ENCODE measurements around the gene TTC24.
"Not testable (repeated sequence)": the region's sequence is repeated elsewhere in the genome, so short reads cannot be mapped to it uniquely, and the experiment has no call there.

TTC24 gene

GRCh38 chr1:156590326-156591180 is 11.0 kb downstream of the TTC24 start:
- DNase-seq, result no peak

DNA sequence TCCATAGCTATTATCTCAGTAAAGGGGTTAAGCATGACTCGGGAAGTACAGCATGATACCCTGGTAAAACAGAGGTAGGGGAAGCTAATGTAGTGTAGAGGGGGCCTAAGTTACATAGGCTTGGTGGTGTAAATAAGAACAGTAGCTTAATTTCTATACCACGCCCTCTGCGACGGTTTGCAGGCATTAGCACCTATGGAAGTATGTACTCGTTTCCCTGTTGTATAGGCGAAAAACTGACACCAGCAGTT is 11.6 kb downstream of the TTC24 start:
- no peak for DNase-seq

GRCh38 chr1:156591432-156592157 is 12.1 kb downstream of the TTC24 start, which contains the start of gene NAXE:
Gene NAXE, plus strand, starts transcription at chr1:156591776. Its CDS starts 29 bp downstream, at chr1:156591805.
- peak; percentile 84 for DNase-seq

DNA sequence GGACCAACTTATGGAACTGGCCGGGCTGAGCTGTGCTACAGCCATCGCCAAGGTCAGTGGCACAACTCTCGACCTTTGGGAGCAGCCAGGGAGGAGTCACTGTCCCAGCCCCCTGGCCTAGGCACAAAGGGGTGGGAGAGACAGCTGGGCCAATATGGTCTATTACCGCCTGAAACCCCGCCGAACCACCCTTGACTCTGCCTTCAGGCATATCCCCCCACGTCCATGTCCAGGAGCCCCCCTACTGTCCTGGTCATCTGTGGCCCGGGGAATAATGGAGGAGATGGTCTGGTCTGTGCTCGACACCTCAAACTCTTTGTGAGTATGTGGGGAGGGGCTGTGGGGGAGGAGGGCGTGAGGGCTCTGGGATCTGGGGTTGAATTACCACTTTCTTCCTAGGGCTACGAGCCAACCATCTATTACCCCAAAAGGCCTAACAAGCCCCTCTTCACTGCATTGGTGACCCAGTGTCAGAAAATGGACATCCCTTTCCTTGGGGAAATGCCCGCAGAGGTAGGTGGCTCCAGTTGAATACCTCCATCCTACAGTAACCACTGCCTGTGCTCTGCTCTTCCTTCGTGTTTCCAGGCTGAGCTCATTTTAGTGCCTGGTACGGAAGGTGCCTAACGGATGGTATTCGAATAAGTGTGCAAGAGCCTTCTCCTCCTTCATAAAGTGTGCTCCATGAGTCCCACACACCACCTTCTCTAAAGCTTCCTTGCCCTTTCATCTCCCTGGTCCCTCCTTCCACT is 12.8 kb downstream of the TTC24 start:
- no peak for DNase-seq

- no peak for DNase-seq
These were observed 13.6 kb downstream of the TTC24 start for GRCh38 chr1:156592910-156593660.

DNA sequence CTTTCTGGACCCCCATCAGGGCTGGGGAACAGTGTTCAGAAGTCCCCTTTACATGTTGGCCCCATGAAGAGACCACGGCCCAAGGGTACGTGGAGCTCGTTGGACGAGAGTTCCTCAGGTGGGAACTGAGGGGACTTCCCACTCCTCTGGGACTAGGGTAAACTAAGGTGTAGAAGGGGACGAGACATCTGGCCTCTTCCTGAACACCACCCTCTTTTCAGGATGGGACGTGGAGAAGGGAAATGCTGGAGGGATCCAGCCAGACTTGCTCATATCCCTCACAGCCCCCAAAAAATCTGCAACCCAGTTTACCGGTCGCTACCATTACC is 14.1 kb downstream of the TTC24 start:
- DNase-seq, result no peak

DNA sequence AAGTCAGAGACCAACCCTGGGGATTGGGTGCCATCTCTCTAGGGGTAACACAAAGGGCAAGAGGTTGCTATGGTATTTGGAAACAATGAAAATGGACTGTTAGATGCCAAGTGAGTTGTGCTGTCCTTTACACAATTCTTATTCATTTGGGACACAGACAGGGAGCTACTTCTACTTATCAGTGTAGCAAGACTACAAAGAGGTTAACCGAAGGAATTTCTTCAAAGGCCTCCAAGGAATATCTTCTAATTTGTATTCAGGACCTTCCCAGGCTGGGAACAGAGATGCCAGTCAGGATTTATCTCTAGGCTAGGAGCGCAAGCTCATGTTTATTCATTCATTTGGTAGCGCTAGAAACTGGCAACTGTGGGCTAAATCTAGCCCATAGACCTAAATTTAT is 14.7 kb downstream of the TTC24 start:
- no peak for DNase-seq

DNA sequence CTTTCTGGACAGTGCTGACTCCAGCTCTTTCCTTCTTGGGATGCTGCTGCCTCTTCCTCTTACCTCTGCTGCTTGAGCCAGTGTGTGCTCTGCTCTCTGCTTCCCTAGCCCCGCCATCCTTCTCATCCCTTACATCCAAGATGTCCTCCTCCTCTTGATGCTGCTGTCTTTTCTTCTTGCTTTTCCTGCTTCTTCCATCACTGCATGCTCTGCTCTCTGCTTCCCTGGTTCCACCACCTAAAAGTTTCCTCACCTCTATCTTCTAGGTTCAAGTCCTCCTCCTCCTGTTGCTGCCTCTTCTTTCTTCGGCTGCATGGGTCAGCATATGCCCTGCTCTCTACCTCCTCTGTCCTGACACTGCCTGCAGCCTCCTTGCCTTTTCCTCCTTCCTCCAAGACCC is 15.5 kb downstream of the TTC24 start:
- DNase-seq, result no peak

DNA sequence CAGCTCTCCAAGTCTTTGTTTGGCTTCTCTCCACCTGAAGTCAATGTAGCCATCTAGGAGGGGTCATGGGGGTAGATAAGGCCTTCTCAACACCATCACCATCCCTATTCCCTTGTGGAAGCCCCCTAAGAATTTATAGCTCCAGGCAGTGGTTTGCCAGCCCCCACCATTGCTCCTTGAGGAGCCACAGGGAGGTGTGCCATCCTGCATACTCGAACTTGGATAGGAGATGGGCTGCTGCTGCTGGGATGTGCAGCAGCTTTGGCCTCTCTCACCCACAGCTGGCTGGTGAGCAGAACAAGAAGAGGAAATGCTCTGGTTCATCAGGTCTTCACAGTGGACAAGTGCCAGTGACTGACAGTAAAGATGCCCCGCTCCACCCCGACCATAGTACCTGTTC is 16.9 kb downstream of the TTC24 start:
- no peak for DNase-seq

DNA sequence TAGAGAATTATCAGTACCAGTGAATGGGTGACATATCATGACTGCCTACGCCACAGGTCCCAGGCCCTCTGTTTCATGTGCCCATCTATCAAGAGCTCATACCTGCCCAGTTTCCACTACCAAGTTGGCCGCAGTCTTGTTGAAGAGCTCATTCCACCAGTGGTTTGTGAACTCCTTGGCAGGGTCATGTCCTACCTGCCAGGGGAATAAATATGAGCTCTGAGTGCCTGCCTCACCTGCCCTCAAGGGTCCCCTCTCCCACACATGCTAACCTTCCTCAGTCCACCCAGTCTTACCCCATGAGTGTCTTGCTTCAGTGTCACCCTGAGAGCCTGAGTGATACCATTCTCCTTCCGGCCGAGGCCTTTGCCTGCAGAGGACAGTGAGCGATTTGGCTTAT is 18.6 kb downstream of the TTC24 start:
- DNase-seq, result no peak

DNA sequence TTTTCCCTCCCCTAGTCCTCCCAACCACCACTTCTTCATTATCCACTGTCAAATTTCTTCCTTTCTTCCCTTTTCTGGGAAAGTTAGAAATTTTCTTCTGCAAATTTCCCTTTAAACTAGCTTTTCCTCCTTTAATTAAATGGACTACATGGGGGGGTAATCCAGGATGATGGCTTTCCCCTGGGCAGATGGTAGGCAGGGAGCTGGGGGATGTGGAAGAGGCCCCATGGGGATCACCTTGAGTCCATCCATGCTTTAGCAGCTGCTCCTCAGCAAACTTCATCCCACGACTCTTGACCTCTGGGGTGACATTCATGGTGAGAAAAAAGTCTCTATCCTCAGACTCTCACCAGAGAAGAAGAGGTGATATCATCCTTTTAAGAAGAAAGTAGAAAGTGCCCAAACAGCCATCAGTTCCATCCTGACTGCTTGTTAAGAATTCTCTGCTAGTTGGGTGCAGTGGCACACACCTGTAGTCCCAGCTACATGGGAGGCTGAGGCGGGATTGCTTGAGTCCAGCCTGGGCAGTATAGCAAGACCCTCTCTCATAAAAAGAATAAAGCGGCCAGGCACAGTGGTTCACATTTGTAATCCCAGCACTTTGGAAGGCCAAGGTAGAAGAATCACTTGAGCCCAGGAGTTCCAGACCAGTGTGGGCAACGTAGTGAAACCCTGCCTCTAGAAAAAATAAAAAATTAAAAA is 19.4 kb downstream of the TTC24 start:
- no peak for DNase-seq

GRCh38 chr1:156599811-156600210 is 20.3 kb downstream of the TTC24 start:
- no peak for DNase-seq

DNA sequence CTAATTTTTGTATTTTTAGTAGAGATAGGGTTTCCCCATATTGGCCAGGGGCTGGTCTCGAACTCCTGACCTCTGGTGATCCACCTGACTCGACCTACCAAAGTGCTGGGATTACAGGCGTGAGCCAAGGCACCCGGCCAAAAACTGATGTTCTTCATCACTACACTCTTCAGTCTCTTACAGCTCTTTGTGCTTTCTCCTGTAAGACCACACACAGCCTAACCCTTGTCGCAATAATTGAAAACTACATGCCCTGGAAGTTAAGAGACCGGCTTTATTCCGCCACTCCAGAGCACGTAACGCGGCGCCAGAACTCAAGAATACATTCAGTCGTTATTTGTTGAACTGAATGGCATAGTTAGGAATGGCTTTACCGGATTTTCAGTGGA is 21.2 kb downstream of the TTC24 start:
- no peak for DNase-seq

- DNase-seq, result peak; percentile 78
These were observed 21.8 kb downstream of the TTC24 start, which contains the start of gene GPATCH4 for GRCh38 chr1:156601122-156601830. Gene GPATCH4, minus strand, starts transcription at chr1:156601479.

GRCh38 chr1:156601892-156602291 is 22.4 kb downstream of the TTC24 start:
- no peak for DNase-seq

DNA sequence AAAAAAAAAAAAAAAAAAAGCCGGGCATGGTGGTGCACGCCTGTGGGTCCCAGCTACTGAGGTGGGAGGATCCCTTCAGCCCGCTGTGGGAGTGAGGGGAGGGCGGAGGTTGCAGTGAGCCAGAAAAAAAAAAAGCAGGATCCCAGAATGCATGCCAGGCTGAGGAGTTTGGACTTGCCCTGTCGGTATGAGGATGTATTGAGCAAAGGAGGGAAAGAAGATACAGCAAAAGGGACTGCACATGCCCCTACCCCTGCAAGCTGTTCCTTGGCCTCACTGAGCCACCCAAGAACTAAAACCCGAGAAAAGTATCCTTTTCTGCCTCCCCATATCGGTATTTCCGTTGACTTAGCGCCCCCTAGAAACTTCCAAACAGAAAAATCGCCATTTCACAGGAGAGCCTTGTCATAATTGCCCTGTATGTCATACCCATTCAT is 23.1 kb downstream of the TTC24 start:
- DNase-seq, result peak; percentile 17

- DNase-seq, result not testable (repeated sequence)
These were observed 27.8 kb downstream of the TTC24 start for GRCh38 chr1:156607344-156607743.

- DNase-seq, result peak; percentile 72
These were observed 28.6 kb downstream of the TTC24 start for GRCh38 chr1:156608036-156608674.

GRCh38 chr1:156608981-156609380 is 29.5 kb downstream of the TTC24 start:
- DNase-seq, result peak; percentile 72

DNA sequence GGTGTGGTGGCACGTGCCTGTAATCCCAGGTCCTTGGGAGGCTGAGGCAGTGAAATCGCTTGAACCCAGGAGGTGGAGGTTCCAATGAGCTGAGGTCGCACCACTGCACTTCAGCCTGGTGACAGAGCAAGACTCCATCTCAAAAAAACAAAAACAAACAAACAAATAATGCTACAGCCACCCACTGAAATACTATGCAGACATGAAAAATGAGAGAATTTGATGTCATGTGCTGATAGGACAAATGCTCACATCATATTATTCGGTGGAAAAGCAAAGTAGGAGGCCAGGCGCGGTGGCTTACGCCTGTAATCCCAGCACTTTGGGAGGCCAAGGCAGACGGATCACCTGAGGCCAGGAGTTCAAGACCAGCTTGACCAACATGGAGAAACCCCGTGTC is 30.5 kb downstream of the TTC24 start:
- DNase-seq, result not testable (repeated sequence)

DNA sequence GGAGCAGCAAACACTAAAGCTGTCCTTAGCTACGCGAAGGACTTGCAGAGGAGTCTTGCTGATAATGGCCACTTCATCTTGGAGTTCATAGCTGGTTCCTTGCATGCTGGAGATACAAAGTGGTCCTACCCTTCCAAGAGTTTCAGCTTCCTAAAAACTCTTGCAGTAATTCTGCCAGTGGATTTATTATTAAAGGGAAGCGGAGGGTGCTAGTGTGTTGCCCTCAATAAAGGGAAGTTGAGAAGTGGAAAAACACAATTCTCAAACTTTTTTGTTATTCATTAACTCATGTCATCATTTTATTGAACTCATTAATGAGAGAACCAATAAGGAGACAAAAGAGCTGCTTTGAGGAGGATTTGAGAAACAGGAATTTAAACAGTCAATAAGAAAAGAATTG is 33.1 kb downstream of the TTC24 start:
- no peak for DNase-seq
